Uterus (tissue), 2 donors: Measurements from ENCODE around the gene NEAT1.
"Not testable (repeated sequence)": the region's sequence is repeated elsewhere in the genome, so short reads cannot be mapped to it uniquely, and the experiment has no call there.

Experiments
- CTCF ChIP-seq, 4 experiments: fragments of 200-600 bp in 2 of 4; fragments of 450-650 bp in 2 of 4; sonication (generic) in 2 of 4; IDR thresholded peaks; one replicate each; pipeline ENCODE4 v1.5.1; 2016 to 2019; ENCODE audit warnings: antibody characterized with exemption in 4 of 4, mild to moderate bottlenecking in 2 of 4, moderate library complexity in 1 of 4
- POLR2A ChIP-seq, 2 donors: fragments of 450-650 bp; IDR thresholded peaks; one replicate each; pipeline ENCODE4 v1.6.1; 2016; ENCODE audit warnings: antibody characterized with exemption in 2 of 2, mild to moderate bottlenecking in 1 of 2, moderate library complexity in 1 of 2

GRCh38 chr11:65452259-65452658, 29.7 kb downstream of the NEAT1 start:
- TF ChIP-seq CTCF, POLR2A (IDR thresholded peaks at IDR 0.05): not testable (repeated sequence)
